Retinal pigment epithelial cell (primary cell): Measurements from ENCODE around the gene DNMT3A.

ENCODE experiments used
- DNase-seq: peaks from one replicate; pipeline ENCODE4 v3.0.0-alpha.2; 2010; ENCODE audit warnings: low read depth
- H3K4me3 ChIP-seq: 2 replicates; pipeline ENCODE4 v1.5.1; 2011; ENCODE audit warnings: mild to moderate bottlenecking, low read length, control low read depth, moderate library complexity
- TF ChIP-seq, protein P1 (sequence below): conservative IDR thresholded peaks from 2 replicates; pipeline ENCODE4 v1.5.1; 2011; ENCODE audit warnings: low read depth, low read length, control low read depth, inconsistent platforms

The DNMT3A gene

DNA sequence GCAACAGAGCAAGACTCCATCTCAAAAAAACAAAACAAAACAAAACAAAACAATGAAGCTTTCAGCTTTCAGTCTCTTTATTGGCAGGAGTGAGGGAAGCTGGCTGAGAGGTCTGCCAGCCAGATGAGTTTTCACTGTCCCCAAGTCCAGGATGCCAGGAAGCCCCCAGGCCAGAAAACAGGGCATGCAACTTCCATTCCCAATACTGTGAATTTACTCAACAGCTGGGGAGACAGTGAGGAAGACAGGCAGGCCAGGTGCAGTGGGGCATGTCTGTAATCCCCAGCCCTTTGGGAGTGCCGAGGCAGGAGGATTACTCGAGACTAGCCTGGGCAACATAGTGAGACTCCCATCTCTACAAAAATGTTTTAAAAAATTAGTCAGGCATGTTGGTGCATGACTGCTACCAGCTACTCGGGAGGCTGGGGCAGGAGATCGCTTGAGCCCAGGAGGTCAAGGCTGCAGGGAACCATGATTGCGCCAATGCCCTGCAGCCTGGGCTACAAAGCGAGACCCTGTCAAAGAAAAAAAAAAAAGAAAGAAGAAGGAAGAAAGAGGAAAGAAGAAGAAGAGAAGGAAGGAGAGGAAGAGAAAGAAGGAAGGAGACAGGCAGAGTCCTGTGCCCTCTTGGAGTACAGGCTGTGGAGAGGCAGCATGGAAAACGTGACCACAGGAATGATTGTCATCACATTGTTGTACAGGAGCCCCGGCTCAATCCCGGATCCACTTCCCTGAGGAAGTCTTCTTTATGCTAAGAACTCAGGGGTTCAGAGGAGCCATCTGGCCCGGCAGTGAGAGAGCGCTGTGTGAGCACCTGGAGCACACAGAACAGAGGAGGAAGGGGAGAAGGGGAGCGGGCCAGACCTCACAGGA, 144.2 kb downstream of the DNMT3A start:
- DNase-seq = no peak
- H3K4me3 ChIP-seq = no peak overlapping the region
- TF ChIP-seq, protein P1, sequence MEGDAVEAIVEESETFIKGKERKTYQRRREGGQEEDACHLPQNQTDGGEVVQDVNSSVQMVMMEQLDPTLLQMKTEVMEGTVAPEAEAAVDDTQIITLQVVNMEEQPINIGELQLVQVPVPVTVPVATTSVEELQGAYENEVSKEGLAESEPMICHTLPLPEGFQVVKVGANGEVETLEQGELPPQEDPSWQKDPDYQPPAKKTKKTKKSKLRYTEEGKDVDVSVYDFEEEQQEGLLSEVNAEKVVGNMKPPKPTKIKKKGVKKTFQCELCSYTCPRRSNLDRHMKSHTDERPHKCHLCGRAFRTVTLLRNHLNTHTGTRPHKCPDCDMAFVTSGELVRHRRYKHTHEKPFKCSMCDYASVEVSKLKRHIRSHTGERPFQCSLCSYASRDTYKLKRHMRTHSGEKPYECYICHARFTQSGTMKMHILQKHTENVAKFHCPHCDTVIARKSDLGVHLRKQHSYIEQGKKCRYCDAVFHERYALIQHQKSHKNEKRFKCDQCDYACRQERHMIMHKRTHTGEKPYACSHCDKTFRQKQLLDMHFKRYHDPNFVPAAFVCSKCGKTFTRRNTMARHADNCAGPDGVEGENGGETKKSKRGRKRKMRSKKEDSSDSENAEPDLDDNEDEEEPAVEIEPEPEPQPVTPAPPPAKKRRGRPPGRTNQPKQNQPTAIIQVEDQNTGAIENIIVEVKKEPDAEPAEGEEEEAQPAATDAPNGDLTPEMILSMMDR = no peak

DNA sequence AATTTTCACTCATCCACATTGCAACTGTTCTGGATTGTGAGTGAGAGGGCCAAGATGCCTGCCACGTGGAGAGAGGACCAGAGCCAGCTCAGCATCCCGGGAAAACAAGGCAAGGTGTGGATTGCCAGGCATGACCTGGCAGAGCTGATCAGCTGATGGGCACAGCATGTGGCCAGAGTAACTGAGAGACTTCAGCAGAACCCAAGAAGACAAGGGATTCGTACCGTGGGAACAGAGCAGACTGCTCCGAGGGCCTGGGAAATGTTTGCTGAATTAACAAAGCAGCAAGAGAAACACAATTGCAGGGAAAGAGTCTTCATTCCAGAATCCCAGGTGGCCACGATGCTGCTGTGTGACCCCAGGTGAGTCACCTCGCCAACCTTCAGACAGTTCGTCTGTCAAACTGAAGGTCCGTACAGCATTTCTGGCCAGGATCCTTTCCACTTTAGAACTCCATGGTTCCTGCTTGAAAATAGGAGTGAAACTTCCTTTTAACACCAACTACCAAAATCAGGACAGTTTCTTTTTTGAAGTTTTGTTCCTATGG, 147.1 kb downstream of the DNMT3A start:
- TF ChIP-seq, protein P1 = no peak
- H3K4me3 ChIP-seq = no peak overlapping the region

DNA sequence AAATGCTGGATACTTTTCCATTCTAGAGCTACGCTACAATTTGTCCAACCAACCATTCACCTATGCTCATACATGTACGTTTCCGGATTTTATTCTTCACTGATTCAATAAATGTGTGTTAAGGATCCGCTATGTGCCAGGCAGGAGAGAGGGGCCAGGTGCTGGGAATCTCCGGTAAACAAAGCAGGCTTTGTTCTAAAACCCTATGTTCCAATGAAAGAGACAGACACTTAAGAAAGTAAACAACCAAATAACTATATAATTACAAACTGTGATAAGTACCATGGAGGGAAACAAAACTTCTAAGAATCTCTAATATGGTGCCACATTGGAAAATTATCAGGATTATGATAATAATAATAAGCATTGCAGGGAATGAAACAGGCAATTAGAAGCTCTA, 151.2 kb downstream of the DNMT3A start:
- no peak overlapping the region for H3K4me3 ChIP-seq
- TF ChIP-seq, protein P1 = no peak
- DNase-seq = no peak

More for the DNA sequence above, 147.1 kb downstream of the DNMT3A start:
- no peak for DNase-seq

DNA sequence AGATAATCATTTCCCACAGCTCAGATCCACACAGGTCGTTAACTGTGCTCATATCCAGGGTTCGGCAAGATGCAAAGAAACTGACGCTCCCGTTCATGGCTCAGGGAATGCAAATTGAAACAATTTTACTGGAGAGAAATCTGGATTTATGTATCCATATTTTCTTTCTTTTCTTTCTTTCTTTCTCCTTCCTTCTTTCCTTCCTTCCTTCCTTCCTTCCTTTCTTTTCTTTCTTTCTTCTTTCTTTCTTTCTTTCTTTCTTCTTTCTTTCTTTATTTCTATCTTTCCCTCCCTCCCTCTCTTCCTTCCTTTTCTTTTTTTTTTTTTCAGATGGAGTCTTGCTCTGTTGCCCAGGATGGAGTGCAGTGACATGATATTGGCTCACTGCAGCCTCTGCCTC, 153.3 kb downstream of the DNMT3A start:
- H3K4me3 ChIP-seq = no peak overlapping the region
- no peak for DNase-seq
- TF ChIP-seq, protein P1 = no peak

DNA sequence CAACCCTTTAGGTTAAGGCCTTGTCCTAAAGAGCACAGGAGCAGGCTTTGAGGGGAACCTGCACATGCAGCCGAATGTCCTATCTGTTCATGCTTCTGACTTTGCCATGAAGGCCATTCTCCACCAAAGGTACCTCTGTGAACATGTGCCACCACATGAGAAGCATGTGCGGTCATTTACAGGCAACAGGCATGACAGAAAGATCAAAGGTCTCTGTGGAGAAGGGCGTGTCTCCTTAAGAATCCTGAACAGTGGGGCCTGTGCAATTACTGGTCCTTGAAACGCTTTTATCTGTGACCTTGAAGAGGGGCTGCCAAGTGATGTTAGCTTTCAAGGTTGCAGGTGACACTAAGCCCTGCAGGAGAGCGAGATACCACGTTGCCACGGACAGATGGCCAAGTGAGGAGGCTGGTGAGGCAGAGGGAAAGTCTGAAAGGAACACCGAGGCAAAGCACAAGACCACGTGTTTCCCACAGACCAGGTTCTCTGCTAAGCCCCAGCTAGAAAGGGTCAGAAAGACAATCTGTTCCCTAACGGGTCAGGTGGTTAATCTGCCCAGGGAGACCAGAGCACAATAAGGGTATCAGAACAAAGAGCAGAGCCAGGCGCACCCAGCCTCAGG, 153.9 kb downstream of the DNMT3A start:
- TF ChIP-seq, protein P1 = no peak
- DNase-seq = no peak
- no peak overlapping the region for H3K4me3 ChIP-seq

DNA sequence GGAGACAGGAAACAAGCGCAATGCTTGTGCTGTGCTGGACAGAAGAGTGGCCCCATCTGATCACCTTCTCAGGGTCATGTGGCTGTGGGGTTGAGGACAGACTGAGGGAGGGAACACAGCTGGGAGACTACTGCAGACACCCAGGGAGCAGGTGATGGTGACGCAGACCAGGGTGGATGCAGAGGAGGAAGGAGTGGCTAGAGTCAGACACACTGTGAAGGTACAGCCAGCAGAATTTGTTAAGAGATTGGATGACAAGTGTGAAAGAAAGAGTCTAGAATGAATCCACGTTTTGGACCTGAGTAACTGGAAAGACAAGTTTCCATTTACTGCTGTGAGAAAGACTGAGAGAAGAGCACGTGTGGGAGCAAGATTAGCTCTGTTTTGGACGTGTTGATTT, 157.5 kb downstream of the DNMT3A start:
- TF ChIP-seq, protein P1 = no peak
- no peak overlapping the region for H3K4me3 ChIP-seq
- no peak for DNase-seq
